ENCODE measurements around the gene GPX7. TPM values are rescaled to one million over a fixed set of nuclear protein-coding genes. Genes with fewer than 3 reads are reported as not detected.

GPX7 gene
- total and polyA plus RNA-seq, 9 donors: 10.3 to 23.7 (median 13.2) TPM

GRCh38 chr1:52654063-52654462 lies 51.9 kb downstream of the GPX7 start:
- no peak for DNase-seq
- Histone ChIP-seq H3K4me1 (ENCODE audit: insufficient read depth) (no peaks in the 10 kb centered on the region), H3K9me3 (no peaks in the 10 kb centered on the region), H3K27ac (no peak overlapping the region), H3K36me3 (no peaks in the 10 kb centered on the region), H3K4me3 (no peak overlapping the region), H3K27me3 (no peaks in the 10 kb centered on the region)
- TF ChIP-seq POLR2A (IDR thresholded peaks at IDR 0.05) (no peak), CTCF (IDR thresholded peaks at IDR 0.05) (no peak), EP300 (IDR thresholded peaks at IDR 0.05) (no peak)
- intact Hi-C loops (cut with DNase I): no loop called here

- intact Hi-C loops (cut with DNase I): no loop called here
Measured at GRCh38 chr1:52657702-52658101, 55.5 kb downstream of the GPX7 start.

More at GRCh38 chr1:52657702-52658101, 55.5 kb downstream of the GPX7 start:
- no peak for DNase-seq
- Histone ChIP-seq H3K4me1 (ENCODE audit: insufficient read depth) (peaks cover 1% of the 10 kb centered on the region), H3K27ac (no peak overlapping the region), H3K36me3 (no peaks in the 10 kb centered on the region), H3K9me3 (no peaks in the 10 kb centered on the region), H3K4me3 (no peak overlapping the region), H3K27me3 (no peaks in the 10 kb centered on the region)
- 95 to 98% (median 97%) methylated on average over 3 of the region's 3 CpGs for WGBS, 3 donors
- TF ChIP-seq EP300 (IDR thresholded peaks at IDR 0.05) (no peak), POLR2A (IDR thresholded peaks at IDR 0.05) (no peak)

Other genes starting within 250 kb of the GPX7 start
- gene CC2D1B, start 236.2 kb upstream of the GPX7 start, total RNA-seq: 10 to 100 TPM; 21.6 to 38.9 (median 27.1) TPM
- gene CC2D1B, start 236.2 kb upstream of the GPX7 start, polyA plus RNA-seq: 10 to 100 TPM; 15.5 to 21.1 TPM
- under 1 TPM; 0.23 to 0.84 (median 0.37) TPM for gene ORC1, start 197.9 kb upstream of the GPX7 start, total RNA-seq
- gene ORC1, start 197.9 kb upstream of the GPX7 start, polyA plus RNA-seq: under 1 TPM; 0.43 to 0.51 TPM
- gene PRPF38A, start 197.8 kb upstream of the GPX7 start, total RNA-seq: 10 to 100 TPM; 17.7 to 66.0 (median 51.2) TPM
- 10 to 100 TPM; 21.6 to 34.4 TPM for gene PRPF38A, start 197.8 kb upstream of the GPX7 start, polyA plus RNA-seq
- 10 to 100 TPM; 60.7 to 90.5 (median 79.6) TPM for gene TUT4, start 49.3 kb upstream of the GPX7 start, total RNA-seq
- gene TUT4, start 49.3 kb upstream of the GPX7 start, polyA plus RNA-seq: 10 to 100 TPM; 35.6 to 41.1 TPM
- under 1 TPM in 4 of 7 donors, not detected in 3; 0.12 to 0.69 (median 0.34) TPM for gene SHISAL2A, start 30.8 kb downstream of the GPX7 start, total RNA-seq
- gene SHISAL2A, start 30.8 kb downstream of the GPX7 start, polyA plus RNA-seq: not detected
- gene COA7, start 96.0 kb downstream of the GPX7 start, total RNA-seq: 10 to 100 TPM in 5 of 7 donors, 1 to 10 TPM in 2; 3.5 to 27.2 (median 18.6) TPM
- gene COA7, start 96.0 kb downstream of the GPX7 start, polyA plus RNA-seq: 10 to 100 TPM in 1 of 2 donors, 1 to 10 TPM in 1; 4.3 to 12.3 TPM
- gene ZYG11B, start 124.1 kb downstream of the GPX7 start, total RNA-seq: 10 to 100 TPM; 27.2 to 37.1 (median 32.8) TPM
- gene ZYG11B, start 124.1 kb downstream of the GPX7 start, polyA plus RNA-seq: 10 to 100 TPM in 1 of 2 donors, 1 to 10 TPM in 1; 9.8 to 17.8 TPM
- gene ZYG11A, start 240.4 kb downstream of the GPX7 start, total RNA-seq: under 1 TPM in 3 of 7 donors, not detected in 4; 0.07 to 0.13 (median 0.12) TPM
- under 1 TPM; 0.02 to 0.08 TPM for gene ZYG11A, start 240.4 kb downstream of the GPX7 start, polyA plus RNA-seq

Measured in ovary (tissue), 9 donors.